HT1080 (cell line): Measurements from ENCODE around the gene CTDSPL2. TPM values are rescaled to one million over a fixed set of nuclear protein-coding genes. Genes with fewer than 3 reads are reported as not detected.
A peak's percentile ranks its signal among the peaks of the same experiment; 100 is the strongest.
"Not testable (repeated sequence)": the region's sequence is repeated elsewhere in the genome, so short reads cannot be mapped to it uniquely, and the experiment has no call there.

ENCODE experiments used
- DNase-seq: peaks from one replicate; pipeline ENCODE4 v3.0.0-alpha.2; 2015; ENCODE audit warnings: low read depth
- total RNA-seq: library from RNA; depleted of rRNA; stranded (reverse); fragments of >200 nt; shearing (Covaris generic); gene quantifications from 2 replicates; pipeline ENCODE4 v1.2.3, GENCODE V29; 2014

Gene CTDSPL2
- total RNA-seq, 1 experiment from 2014 or later, result 69.7 TPM

- peak; percentile 25 for DNase-seq
Observed at GRCh38 chr15:44482090-44482489, 54.7 kb downstream of the CTDSPL2 start.

- no peak for DNase-seq
Observed at GRCh38 chr15:44485880-44486279, 58.5 kb downstream of the CTDSPL2 start.

GRCh38 chr15:44489464-44489863 lies 62.0 kb downstream of the CTDSPL2 start:
- DNase-seq, result peak; percentile 90

- peak; percentile 21 for DNase-seq
Observed at GRCh38 chr15:44490622-44491021, 63.2 kb downstream of the CTDSPL2 start.

GRCh38 chr15:44492040-44492439 lies 64.6 kb downstream of the CTDSPL2 start:
- no peak for DNase-seq

- no peak for DNase-seq
Observed at GRCh38 chr15:44492672-44493071, 65.2 kb downstream of the CTDSPL2 start.

GRCh38 chr15:44495562-44495961 lies 68.1 kb downstream of the CTDSPL2 start:
- DNase-seq, result no peak

GRCh38 chr15:44500555-44500954 lies 73.1 kb downstream of the CTDSPL2 start:
- DNase-seq, result no peak

GRCh38 chr15:44501768-44502366 lies 74.4 kb downstream of the CTDSPL2 start:
- peak; percentile 7 for DNase-seq

GRCh38 chr15:44516436-44516835 lies 89.0 kb downstream of the CTDSPL2 start:
- no peak for DNase-seq

- DNase-seq, result no peak
Observed at GRCh38 chr15:44519537-44519936, 92.1 kb downstream of the CTDSPL2 start.

GRCh38 chr15:44525018-44525417 lies 97.6 kb downstream of the CTDSPL2 start:
- no peak for DNase-seq

- DNase-seq, result no peak
Observed at GRCh38 chr15:44527241-44527640, 99.8 kb downstream of the CTDSPL2 start.

GRCh38 chr15:44529864-44530604 lies 102.6 kb downstream of the CTDSPL2 start:
- DNase-seq, result no peak

- DNase-seq, result no peak
Observed at GRCh38 chr15:44530653-44531052, 103.2 kb downstream of the CTDSPL2 start.

GRCh38 chr15:44532275-44532674 lies 104.8 kb downstream of the CTDSPL2 start:
- not testable (repeated sequence) for DNase-seq

- peak; percentile 14 for DNase-seq
Observed at GRCh38 chr15:44532689-44533088, 105.3 kb downstream of the CTDSPL2 start.

- no peak for DNase-seq
Observed at GRCh38 chr15:44535092-44535491, 107.7 kb downstream of the CTDSPL2 start.

- no peak for DNase-seq
Observed at GRCh38 chr15:44535523-44536301, 108.3 kb downstream of the CTDSPL2 start.

- peak; percentile 95 for DNase-seq
Observed at GRCh38 chr15:44536302-44536961, 109.0 kb downstream of the CTDSPL2 start.

GRCh38 chr15:44536962-44537734 lies 109.7 kb downstream of the CTDSPL2 start, which contains the start of gene EIF3J:
EIF3J (plus strand) TSS chr15:44537147; CDS start chr15:44537195, 48 bp downstream.
- peak; percentile 36 for DNase-seq
